ENCODE results near the gene TMOD1.
A peak's percentile ranks its signal among the peaks of the same experiment; 100 is the strongest.
"Not testable (repeated sequence)": the region's sequence is repeated elsewhere in the genome, so short reads cannot be mapped to it uniquely, and the experiment has no call there.

TMOD1 gene

GRCh38 chr9:97567894-97568202, 66.4 kb downstream of the TMOD1 start:
- no peak for DNase-seq (ENCODE audit: low read depth in 2 of 2)

GRCh38 chr9:97568461-97569275, 67.2 kb downstream of the TMOD1 start:
- no peak for DNase-seq (ENCODE audit: low read depth in 2 of 2)

GRCh38 chr9:97570899-97571298, 69.4 kb downstream of the TMOD1 start:
- DNase-seq (ENCODE audit: low read depth in 2 of 2), result no peak

GRCh38 chr9:97571664-97572063, 70.2 kb downstream of the TMOD1 start:
- DNase-seq (ENCODE audit: low read depth in 2 of 2), result no peak

GRCh38 chr9:97572196-97572891, 70.9 kb downstream of the TMOD1 start:
- no peak for DNase-seq (ENCODE audit: low read depth in 2 of 2)

GRCh38 chr9:97572892-97573365, 71.5 kb downstream of the TMOD1 start:
- DNase-seq (ENCODE audit: low read depth in 2 of 2), result no peak

GRCh38 chr9:97573482-97574073, 72.1 kb downstream of the TMOD1 start:
- DNase-seq (ENCODE audit: low read depth in 2 of 2), result no peak

GRCh38 chr9:97574101-97574571, 72.7 kb downstream of the TMOD1 start:
- not testable (repeated sequence) for DNase-seq (ENCODE audit: low read depth in 2 of 2)

GRCh38 chr9:97574921-97575672, 73.6 kb downstream of the TMOD1 start:
- peak; percentile 10 to 19 for DNase-seq (ENCODE audit: low read depth in 2 of 2)

GRCh38 chr9:97575673-97576200, 74.3 kb downstream of the TMOD1 start:
- no peak for DNase-seq (ENCODE audit: low read depth in 2 of 2)

- DNase-seq (ENCODE audit: low read depth in 2 of 2), result no peak
These were observed 75.6 kb downstream of the TMOD1 start for GRCh38 chr9:97577051-97577450.

GRCh38 chr9:97578846-97579245, 77.4 kb downstream of the TMOD1 start:
- DNase-seq (ENCODE audit: low read depth in 2 of 2), result no peak

- DNase-seq (ENCODE audit: low read depth in 2 of 2), result no peak
These were observed 78.4 kb downstream of the TMOD1 start for GRCh38 chr9:97579914-97580313.

GRCh38 chr9:97581590-97581989, 80.1 kb downstream of the TMOD1 start:
- DNase-seq (ENCODE audit: low read depth in 2 of 2), result not testable (repeated sequence)

- not testable (repeated sequence) for DNase-seq (ENCODE audit: low read depth in 2 of 2)
These were observed 83.3 kb downstream of the TMOD1 start for GRCh38 chr9:97584778-97585177.

GRCh38 chr9:97586909-97587308, 85.4 kb downstream of the TMOD1 start:
- DNase-seq (ENCODE audit: low read depth in 2 of 2), result not testable (repeated sequence)

- DNase-seq (ENCODE audit: low read depth in 2 of 2), result no peak
These were observed 90.1 kb downstream of the TMOD1 start for GRCh38 chr9:97591535-97591934.

- no peak for DNase-seq (ENCODE audit: low read depth in 2 of 2)
These were observed 90.7 kb downstream of the TMOD1 start for GRCh38 chr9:97592126-97592525.

- DNase-seq (ENCODE audit: low read depth in 2 of 2), result no peak
These were observed 92.5 kb downstream of the TMOD1 start for GRCh38 chr9:97593960-97594359.

GRCh38 chr9:97594381-97594921, 93.0 kb downstream of the TMOD1 start:
- no peak for DNase-seq (ENCODE audit: low read depth in 2 of 2)

- DNase-seq (ENCODE audit: low read depth in 2 of 2), result no peak
These were observed 95.4 kb downstream of the TMOD1 start for GRCh38 chr9:97596906-97597305.
